ENCODE measurements around the gene DNAJB6. TPM values are rescaled to one million over a fixed set of nuclear protein-coding genes. Genes with fewer than 3 reads are reported as not detected.

Gene DNAJB6
- 100 to 1,000 TPM in 2 of 7 donors, 10 to 100 TPM in 5; 79.0 to 106 (median 86.7) TPM for total RNA-seq
- polyA plus RNA-seq: 100 to 1,000 TPM; 106 to 154 TPM
- long read RNA-seq, donor 1, full-length matches to known transcripts: 898 of 1,015 reads
- long read RNA-seq, donor 1, partial matches to known transcripts: 33 of 1,015 reads
- long read RNA-seq, donor 1, other reads (novel, unspliced or antisense): 84 of 1,015 reads
- long read RNA-seq, donor 2, full-length matches to known transcripts: 208 of 245 reads
- long read RNA-seq, donor 2, partial matches to known transcripts: 37 of 245 reads
- long read RNA-seq, donor 2, other reads (novel, unspliced or antisense): 0 of 245 reads
- long read RNA-seq, donor 3, full-length matches to known transcripts: 177 of 186 reads
- long read RNA-seq, donor 3, partial matches to known transcripts: 6 of 186 reads
- long read RNA-seq, donor 3, other reads (novel, unspliced or antisense): 3 of 186 reads

- Histone ChIP-seq H3K36me3 (no peaks in the 10 kb centered on the region), H3K9me3 (no peaks in the 10 kb centered on the region)
- 0 to 1% (median 1%) methylated on average over 64 to 114 of the region's 114 CpGs for WGBS, 3 donors
Measured at GRCh38 chr7:157336383-157337315, at the start of gene DNAJB6. TSS of gene DNAJB6 (plus strand) at chr7:157337004. CDS start at chr7:157358573, 21,569 bp downstream.

DNA sequence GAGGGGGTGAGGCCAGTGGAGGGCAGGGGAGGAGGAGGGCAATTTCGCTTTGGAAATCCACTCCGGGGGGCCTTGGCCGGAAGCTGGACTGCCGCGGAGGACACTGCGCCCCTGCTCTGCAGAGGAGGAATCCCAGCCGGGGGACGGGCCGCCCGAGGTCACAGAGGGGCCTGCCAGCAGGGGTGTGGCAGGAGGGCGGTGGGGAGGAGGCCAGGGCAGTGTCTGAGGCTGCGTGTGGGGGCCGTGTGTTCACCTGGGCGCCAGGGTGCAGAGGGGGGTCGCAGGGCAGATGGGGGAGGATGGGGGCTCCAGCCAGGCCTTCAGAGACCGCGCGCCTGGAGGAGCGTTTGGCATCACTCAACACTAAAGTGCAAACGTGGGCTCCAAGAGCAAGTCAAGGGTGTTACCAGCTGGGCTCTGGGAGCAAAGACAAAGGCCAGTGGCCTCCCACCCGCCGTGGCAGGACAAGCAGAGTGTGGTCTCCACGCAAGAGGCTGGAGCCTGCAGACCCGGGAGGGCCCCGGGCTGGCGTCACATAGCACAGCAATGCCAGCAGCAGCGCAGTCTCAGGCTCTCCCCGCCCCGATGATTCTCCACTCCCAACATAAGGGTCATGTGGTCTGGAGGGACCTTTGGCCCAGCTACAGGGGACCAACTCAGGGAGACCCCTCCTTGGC, 45.3 kb upstream of the DNAJB6 start:
- WGBS, 3 donors: 66 to 72% (median 71%) methylated on average over 26 to 29 of the region's 29 CpGs
- DNase-seq: no peak
- H3K27ac ChIP-seq: no peak overlapping the region
- H3K36me3 ChIP-seq: no peaks in the 10 kb centered on the region
- no peak overlapping the region for H3K4me3 ChIP-seq
- no peaks in the 10 kb centered on the region for H3K4me1 ChIP-seq (ENCODE audit: insufficient read depth)
- H3K9me3 ChIP-seq: no peaks in the 10 kb centered on the region
- H3K27me3 ChIP-seq: no peaks in the 10 kb centered on the region
- TF ChIP-seq, protein P1, sequence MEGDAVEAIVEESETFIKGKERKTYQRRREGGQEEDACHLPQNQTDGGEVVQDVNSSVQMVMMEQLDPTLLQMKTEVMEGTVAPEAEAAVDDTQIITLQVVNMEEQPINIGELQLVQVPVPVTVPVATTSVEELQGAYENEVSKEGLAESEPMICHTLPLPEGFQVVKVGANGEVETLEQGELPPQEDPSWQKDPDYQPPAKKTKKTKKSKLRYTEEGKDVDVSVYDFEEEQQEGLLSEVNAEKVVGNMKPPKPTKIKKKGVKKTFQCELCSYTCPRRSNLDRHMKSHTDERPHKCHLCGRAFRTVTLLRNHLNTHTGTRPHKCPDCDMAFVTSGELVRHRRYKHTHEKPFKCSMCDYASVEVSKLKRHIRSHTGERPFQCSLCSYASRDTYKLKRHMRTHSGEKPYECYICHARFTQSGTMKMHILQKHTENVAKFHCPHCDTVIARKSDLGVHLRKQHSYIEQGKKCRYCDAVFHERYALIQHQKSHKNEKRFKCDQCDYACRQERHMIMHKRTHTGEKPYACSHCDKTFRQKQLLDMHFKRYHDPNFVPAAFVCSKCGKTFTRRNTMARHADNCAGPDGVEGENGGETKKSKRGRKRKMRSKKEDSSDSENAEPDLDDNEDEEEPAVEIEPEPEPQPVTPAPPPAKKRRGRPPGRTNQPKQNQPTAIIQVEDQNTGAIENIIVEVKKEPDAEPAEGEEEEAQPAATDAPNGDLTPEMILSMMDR (IDR thresholded peaks at IDR 0.05): no peak
- TF ChIP-seq EP300 (IDR thresholded peaks at IDR 0.05) (no peak), POLR2A (IDR thresholded peaks at IDR 0.05) (no peak)
- intact Hi-C loops (cut with DNase I): no loop called here

More at GRCh38 chr7:157336383-157337315, at the start of gene DNAJB6:
- TF ChIP-seq EP300 (IDR thresholded peaks at IDR 0.05) (no peak), POLR2A (IDR thresholded peaks at IDR 0.05) (peak; percentile 91)
- TF ChIP-seq, protein P1 (IDR thresholded peaks at IDR 0.05): peak in 1 of 3 donors; percentile 32
- Histone ChIP-seq H3K4me1 (ENCODE audit: insufficient read depth) (peaks cover 15% of the 10 kb centered on the region), H3K27me3 (no peaks in the 10 kb centered on the region), H3K27ac (peak within 1 kb of the TSS; percentile 87 to 98), H3K4me3 (peak within 1 kb of the TSS; percentile 75)
- DNase-seq: peak; percentile 94 to 97 (median 96)
- intact Hi-C loops (cut with DNase I): no loop called here

DNA sequence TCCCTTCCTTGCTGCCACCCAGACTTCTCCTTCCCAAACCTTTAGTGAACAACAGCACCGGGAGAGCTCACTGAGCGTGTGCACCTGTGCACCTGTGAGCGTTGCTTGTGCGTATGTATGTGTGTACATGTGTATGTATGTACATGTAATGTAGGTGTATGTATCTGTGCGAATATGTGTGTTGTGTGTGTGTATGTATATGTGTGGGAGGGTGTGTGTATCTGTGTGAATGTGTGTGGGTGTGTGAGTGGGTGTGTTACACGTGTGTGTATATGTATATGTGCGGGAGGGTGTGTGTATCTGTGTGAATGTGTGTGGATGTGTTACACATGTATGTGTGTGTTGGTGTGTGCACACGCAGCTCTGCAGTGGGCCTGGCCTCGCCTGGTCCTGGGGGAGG, 44.5 kb upstream of the DNAJB6 start:
- H3K4me3 ChIP-seq: no peak overlapping the region
- no peaks in the 10 kb centered on the region for H3K36me3 ChIP-seq
- H3K27ac ChIP-seq: no peak overlapping the region
- H3K4me1 ChIP-seq (ENCODE audit: insufficient read depth): no peaks in the 10 kb centered on the region
- DNase-seq: no peak
- intact Hi-C loops (cut with DNase I): no loop called here
- H3K9me3 ChIP-seq: no peaks in the 10 kb centered on the region
- 91 to 93% (median 91%) methylated on average over 9 of the region's 9 CpGs for WGBS, 3 donors
- TF ChIP-seq EP300 (IDR thresholded peaks at IDR 0.05) (no peak), POLR2A (IDR thresholded peaks at IDR 0.05) (no peak)
- TF ChIP-seq, protein P1 (IDR thresholded peaks at IDR 0.05): no peak
- H3K27me3 ChIP-seq: no peaks in the 10 kb centered on the region
